SK-N-SH treated with all-trans-retinoic acid at 6 μM for 48 hours (cell line): ENCODE data around the gene AMOTL1.

Experiments used
- ATAC-seq: fragments of 200-7000 bp; cut with Tn5 transposase; 3 replicates; pipeline ENCODE4 v1.9.1; 2020; ENCODE audit warnings: mild to moderate bottlenecking, moderate library complexity
- BACH2 ChIP-seq: fragments of 250-450 bp; sonication (Bioruptor Pico); IDR thresholded peaks from 2 replicates; pipeline ENCODE4 v1.9.0; 2021; ENCODE audit warnings: mild to moderate bottlenecking, borderline replicate concordance
- CSDC2 ChIP-seq: fragments of 250-450 bp; sonication (Bioruptor Pico); IDR thresholded peaks from 2 replicates; pipeline ENCODE4 v1.5.0; 2020; ENCODE audit warnings: mild to moderate bottlenecking, moderate library complexity
- GLIS3 ChIP-seq: fragments of 250-450 bp; sonication (Bioruptor Pico); IDR thresholded peaks from 2 replicates; pipeline ENCODE4 v1.5.0; 2020; ENCODE audit warnings: mild to moderate bottlenecking, moderate library complexity
- ISL1 ChIP-seq: fragments of 250-450 bp; sonication (Bioruptor Pico); IDR thresholded peaks from 2 replicates; pipeline ENCODE4 v2.1.2; 2022; ENCODE audit warnings: mild to moderate bottlenecking, moderate library complexity
- PPARA ChIP-seq: fragments of 250-450 bp; sonication (Bioruptor Pico); IDR thresholded peaks from 2 replicates; pipeline ENCODE4 v1.5.0; 2020; ENCODE audit warnings: mild to moderate bottlenecking, borderline replicate concordance
- RARB ChIP-seq: fragments of 250-450 bp; sonication (Bioruptor Pico); IDR thresholded peaks from 2 replicates; pipeline ENCODE4 v1.8.0; 2021; ENCODE audit warnings: mild to moderate bottlenecking, moderate library complexity
- TCF4 ChIP-seq: fragments of 250-450 bp; sonication (Bioruptor Pico); IDR thresholded peaks from 2 replicates; pipeline ENCODE4 v1.8.0; 2021; ENCODE audit warnings: mild to moderate bottlenecking, moderate library complexity, borderline replicate concordance
- TOX ChIP-seq: fragments of 250-450 bp; sonication (Bioruptor Pico); IDR thresholded peaks from 2 replicates; pipeline ENCODE4 v1.8.0; 2021; ENCODE audit warnings: mild to moderate bottlenecking, moderate library complexity, borderline replicate concordance
- ZC3H10 ChIP-seq: fragments of 250-450 bp; sonication (Bioruptor Pico); IDR thresholded peaks from 2 replicates; pipeline ENCODE4 v1.5.1; 2021; ENCODE audit warnings: mild to moderate bottlenecking, moderate library complexity
- ZFP3 ChIP-seq: fragments of 250-450 bp; sonication (Bioruptor Pico); IDR thresholded peaks from 2 replicates; pipeline ENCODE4 v1.5.0; 2020; ENCODE audit warnings: mild to moderate bottlenecking, moderate library complexity
- ZNF565 ChIP-seq: fragments of 450-650 bp; formaldehyde crosslinking; conservative IDR thresholded peaks from 2 replicates; pipeline ENCODE4 v1.5.0; 2020; ENCODE audit warnings: low read depth, mild to moderate bottlenecking, moderate library complexity
- ZNF70 ChIP-seq: fragments of 450-650 bp; formaldehyde crosslinking; IDR thresholded peaks from 2 replicates; pipeline ENCODE4 v1.5.0; 2020; ENCODE audit warnings: mild to moderate bottlenecking, moderate library complexity
- ZNF8 ChIP-seq: fragments of 450-650 bp; formaldehyde crosslinking; IDR thresholded peaks from 2 replicates; pipeline ENCODE4 v1.5.0; 2020; ENCODE audit warnings: mild to moderate bottlenecking, moderate library complexity
- TF ChIP-seq, protein P1 (sequence below): fragments of 250-450 bp; sonication (Bioruptor Pico); IDR thresholded peaks from 2 replicates; pipeline ENCODE4 v1.8.0; 2020; ENCODE audit warnings: mild to moderate bottlenecking, moderate library complexity, borderline replicate concordance
- TF ChIP-seq, protein P2 (sequence below): fragments of 250-450 bp; sonication (Bioruptor Pico); IDR thresholded peaks from 2 replicates; pipeline ENCODE4 v1.5.1; 2020; ENCODE audit warnings: low read depth, mild to moderate bottlenecking, moderate library complexity
- TF ChIP-seq, protein P3 (sequence below): fragments of 250-450 bp; sonication (Bioruptor Pico); IDR thresholded peaks from 2 replicates; pipeline ENCODE4 v1.8.0; 2021; ENCODE audit warnings: low read depth, mild to moderate bottlenecking, moderate library complexity, borderline replicate concordance
- TF ChIP-seq, protein P4 (sequence below): fragments of 250-450 bp; sonication (Bioruptor Pico); IDR thresholded peaks from 2 replicates; pipeline ENCODE4 v1.5.1; 2021; ENCODE audit warnings: mild to moderate bottlenecking, moderate library complexity

Gene AMOTL1

DNA sequence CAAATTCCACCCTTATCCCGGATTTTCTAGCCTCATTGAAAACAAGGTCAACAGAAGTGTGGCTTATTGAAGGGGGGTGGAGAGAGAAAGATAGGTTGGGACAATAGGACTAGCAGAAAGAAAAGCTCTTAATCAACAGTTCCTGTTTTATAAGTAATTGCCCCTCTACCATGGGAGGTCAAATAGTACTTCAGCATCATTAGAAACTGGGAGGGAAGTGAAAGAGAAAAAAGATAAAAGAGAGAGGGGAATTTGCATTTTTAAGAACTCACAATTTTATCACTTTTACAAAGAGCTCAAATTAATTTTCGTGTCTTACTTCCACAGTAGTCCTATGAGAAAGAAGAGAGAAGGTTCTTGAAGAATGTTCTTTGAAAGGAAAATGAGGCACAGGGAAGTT, 89.2 kb downstream of the AMOTL1 start:
- TF ChIP-seq, protein P1, sequence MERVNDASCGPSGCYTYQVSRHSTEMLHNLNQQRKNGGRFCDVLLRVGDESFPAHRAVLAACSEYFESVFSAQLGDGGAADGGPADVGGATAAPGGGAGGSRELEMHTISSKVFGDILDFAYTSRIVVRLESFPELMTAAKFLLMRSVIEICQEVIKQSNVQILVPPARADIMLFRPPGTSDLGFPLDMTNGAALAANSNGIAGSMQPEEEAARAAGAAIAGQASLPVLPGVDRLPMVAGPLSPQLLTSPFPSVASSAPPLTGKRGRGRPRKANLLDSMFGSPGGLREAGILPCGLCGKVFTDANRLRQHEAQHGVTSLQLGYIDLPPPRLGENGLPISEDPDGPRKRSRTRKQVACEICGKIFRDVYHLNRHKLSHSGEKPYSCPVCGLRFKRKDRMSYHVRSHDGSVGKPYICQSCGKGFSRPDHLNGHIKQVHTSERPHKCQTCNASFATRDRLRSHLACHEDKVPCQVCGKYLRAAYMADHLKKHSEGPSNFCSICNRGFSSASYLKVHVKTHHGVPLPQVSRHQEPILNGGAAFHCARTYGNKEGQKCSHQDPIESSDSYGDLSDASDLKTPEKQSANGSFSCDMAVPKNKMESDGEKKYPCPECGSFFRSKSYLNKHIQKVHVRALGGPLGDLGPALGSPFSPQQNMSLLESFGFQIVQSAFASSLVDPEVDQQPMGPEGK (CRISPR knock-in tag): no peak
- no peak for TF ChIP-seq GLIS3
- no peak for TF ChIP-seq ZNF8
- TF ChIP-seq, protein P2, sequence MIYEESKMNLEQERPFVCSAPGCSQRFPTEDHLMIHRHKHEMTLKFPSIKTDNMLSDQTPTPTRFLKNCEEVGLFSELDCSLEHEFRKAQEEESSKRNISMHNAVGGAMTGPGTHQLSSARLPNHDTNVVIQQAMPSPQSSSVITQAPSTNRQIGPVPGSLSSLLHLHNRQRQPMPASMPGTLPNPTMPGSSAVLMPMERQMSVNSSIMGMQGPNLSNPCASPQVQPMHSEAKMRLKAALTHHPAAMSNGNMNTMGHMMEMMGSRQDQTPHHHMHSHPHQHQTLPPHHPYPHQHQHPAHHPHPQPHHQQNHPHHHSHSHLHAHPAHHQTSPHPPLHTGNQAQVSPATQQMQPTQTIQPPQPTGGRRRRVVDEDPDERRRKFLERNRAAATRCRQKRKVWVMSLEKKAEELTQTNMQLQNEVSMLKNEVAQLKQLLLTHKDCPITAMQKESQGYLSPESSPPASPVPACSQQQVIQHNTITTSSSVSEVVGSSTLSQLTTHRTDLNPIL (CRISPR knock-in tag): no peak
- no peak for TF ChIP-seq ZNF70 (CRISPR knock-in tag)
- TF ChIP-seq BACH2 (CRISPR knock-in tag): no peak
- TF ChIP-seq ZC3H10 (CRISPR knock-in tag): no peak
- no peak for TF ChIP-seq ZFP3
- TF ChIP-seq, protein P3, sequence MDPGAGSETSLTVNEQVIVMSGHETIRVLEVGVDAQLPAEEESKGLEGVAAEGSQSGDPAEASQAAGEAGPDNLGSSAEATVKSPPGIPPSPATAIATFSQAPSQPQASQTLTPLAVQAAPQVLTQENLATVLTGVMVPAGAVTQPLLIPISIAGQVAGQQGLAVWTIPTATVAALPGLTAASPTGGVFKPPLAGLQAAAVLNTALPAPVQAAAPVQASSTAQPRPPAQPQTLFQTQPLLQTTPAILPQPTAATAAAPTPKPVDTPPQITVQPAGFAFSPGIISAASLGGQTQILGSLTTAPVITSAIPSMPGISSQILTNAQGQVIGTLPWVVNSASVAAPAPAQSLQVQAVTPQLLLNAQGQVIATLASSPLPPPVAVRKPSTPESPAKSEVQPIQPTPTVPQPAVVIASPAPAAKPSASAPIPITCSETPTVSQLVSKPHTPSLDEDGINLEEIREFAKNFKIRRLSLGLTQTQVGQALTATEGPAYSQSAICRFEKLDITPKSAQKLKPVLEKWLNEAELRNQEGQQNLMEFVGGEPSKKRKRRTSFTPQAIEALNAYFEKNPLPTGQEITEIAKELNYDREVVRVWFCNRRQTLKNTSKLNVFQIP (CRISPR knock-in tag): no peak
- TF ChIP-seq, all 23 proteins: peak for 0
- no peak for ATAC-seq

DNA sequence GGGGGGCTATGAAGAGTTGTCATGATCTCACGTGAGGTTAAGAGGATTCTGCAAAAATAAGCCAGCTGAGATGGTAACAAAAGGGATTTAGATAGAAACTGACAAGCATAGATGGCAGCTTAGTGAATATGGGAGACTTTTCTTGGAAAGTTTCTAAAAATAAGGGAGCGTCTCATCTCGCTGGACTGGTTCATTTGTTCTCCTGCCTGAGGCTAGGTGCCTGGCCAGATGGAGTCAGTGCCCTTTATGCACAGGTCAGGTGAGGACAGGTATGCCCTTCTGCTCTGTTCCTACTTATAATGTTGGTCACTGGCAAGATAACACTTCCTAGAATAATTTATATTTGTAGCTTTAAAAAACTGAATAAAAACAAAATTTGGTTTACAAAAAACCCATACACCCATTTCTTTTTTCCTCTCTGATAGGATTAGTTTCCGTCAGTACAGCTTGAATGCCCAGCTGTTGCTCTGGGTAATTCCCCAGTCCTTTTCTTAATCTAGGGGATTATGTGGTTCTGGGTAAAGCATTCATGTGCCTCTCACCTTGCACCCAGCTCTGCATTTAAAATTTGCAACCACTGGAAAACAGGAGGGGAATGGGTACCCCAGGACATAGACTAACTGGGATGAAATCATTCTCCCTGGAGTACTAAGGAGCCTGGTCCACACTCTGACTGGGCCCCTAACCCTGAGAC, 90.0 kb downstream of the AMOTL1 start:
- no peak for ATAC-seq
- TF ChIP-seq ZNF565: no peak

DNA sequence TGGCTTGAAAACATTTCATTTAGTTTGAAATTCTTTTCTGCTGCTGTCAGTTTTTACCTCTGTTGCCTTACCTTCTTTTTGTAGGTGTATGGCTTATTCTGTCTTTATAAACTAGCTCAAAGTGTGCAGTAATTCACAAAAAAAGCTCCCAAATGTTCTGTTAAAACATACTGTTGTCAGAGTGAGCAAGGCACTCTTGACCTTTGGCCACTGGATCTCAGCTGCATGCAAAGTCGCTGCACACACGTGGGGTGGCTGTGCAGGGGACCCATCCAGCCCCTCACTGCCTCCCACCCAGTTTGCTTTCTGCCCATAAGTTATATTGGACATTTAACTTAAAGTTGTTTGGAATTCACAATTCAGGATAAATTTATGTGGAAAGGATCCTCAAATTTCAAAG, 92.2 kb downstream of the AMOTL1 start:
- TF ChIP-seq CSDC2 (CRISPR knock-in tag) (no peak), PPARA (no peak), ZNF70 (CRISPR knock-in tag) (no peak)
- TF ChIP-seq, protein P4, sequence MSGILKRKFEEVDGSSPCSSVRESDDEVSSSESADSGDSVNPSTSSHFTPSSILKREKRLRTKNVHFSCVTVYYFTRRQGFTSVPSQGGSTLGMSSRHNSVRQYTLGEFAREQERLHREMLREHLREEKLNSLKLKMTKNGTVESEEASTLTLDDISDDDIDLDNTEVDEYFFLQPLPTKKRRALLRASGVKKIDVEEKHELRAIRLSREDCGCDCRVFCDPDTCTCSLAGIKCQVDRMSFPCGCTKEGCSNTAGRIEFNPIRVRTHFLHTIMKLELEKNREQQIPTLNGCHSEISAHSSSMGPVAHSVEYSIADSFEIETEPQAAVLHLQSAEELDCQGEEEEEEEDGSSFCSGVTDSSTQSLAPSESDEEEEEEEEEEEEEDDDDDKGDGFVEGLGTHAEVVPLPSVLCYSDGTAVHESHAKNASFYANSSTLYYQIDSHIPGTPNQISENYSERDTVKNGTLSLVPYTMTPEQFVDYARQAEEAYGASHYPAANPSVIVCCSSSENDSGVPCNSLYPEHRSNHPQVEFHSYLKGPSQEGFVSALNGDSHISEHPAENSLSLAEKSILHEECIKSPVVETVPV (CRISPR knock-in tag): no peak
- no peak for ATAC-seq

DNA sequence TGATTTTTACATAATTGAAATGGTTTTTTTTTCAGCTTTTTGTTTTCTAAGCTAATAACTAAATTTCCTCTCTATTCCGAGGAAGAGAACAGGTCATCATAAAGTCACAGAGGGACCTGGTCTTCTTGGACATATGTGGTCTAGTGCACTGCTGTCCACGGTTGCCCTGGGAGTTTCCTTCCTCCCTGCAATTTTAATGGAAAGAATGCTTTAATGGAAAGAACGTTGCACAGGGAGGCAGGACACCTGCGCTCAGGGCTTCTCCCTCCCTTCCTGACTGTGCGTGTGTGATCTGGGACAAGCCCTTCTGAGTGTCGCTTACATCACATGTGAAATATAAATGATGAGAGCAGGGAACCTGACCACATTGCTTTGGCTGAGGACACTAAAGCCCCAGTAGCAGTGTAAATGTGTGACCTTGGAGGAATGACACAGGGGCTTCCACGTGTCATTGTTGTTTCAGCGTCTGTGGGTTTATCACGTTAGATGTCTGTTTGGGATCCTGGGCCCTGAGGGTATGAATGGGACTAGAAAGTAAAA, 93.2 kb downstream of the AMOTL1 start:
- no peak for TF ChIP-seq ZNF565
- no peak for TF ChIP-seq ZC3H10 (CRISPR knock-in tag)
- TF ChIP-seq RARB (CRISPR knock-in tag): no peak
- no peak for TF ChIP-seq PPARA
- no peak for TF ChIP-seq ISL1 (CRISPR knock-in tag)
- no peak for TF ChIP-seq ZNF70 (CRISPR knock-in tag)
- TF ChIP-seq, all 23 proteins: peak for 0
- ATAC-seq: no peak

DNA sequence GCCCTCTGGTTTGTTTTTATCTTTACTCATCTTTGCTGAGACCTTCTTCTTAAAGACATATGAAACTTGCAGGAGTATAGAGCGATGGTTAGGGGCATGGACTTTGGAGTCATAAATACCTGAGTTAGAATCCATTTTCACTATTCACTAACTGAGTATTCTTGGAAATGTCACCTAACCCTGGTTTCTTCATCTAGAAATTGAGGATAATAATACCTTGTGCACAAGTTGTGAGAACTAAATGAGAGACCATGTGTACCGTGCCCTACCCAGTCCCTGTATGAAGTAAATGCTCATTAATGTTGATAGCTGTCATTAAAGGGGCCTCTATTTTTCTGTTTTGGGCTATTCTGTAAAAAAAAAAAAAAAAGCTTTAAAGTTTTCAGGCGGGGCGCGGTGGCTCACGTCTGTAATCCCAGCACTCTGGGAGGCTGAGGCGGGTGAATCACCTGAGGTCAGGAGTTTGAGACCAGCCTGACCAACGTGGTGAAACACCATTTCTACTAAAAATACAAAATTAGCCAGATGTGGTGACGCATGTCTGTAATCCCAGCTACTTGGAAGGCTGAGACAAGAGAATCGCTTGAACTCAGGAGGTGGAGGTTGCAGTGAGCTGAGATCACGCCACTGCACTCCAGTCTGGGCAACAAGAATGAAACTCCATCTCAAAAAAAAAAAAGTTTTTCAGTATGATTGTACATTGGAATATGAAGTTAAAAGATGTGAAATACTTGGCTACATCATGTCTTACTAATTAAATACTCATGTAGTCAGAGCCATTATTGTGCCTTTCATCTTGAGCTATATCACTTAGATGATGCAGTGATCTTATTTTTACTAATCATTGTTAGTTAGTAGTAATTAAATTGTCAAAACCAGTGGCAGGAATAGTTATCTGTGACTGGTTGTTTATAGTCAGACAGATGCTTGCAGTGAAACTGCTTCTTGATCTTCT, 95.0 kb downstream of the AMOTL1 start:
- TF ChIP-seq, protein P1 (CRISPR knock-in tag): no peak
- no peak for TF ChIP-seq TOX (CRISPR knock-in tag)
- TF ChIP-seq TCF4 (CRISPR knock-in tag): no peak
- TF ChIP-seq, protein P3 (CRISPR knock-in tag): no peak
- no peak for TF ChIP-seq RARB (CRISPR knock-in tag)
- ATAC-seq: no peak
